Stimulated activated CD8-positive, alpha-beta memory T cell treated with anti-CD3 and anti-CD28 coated beads, Interleukin-7, amount 100 ng/mL, for 24 hours (primary cell): Measurements from ENCODE around the gene ZNF672.

Experiments
- DNase-seq: peaks from one replicate; pipeline ENCODE4 v3.0.0-alpha.2; 2020; ENCODE audit warnings: low read depth

ZNF672 gene

GRCh38 chr1:248890549-248891498 lies 52.8 kb downstream of the ZNF672 start:
- no peak for DNase-seq

GRCh38 chr1:248891758-248892157 lies 53.7 kb downstream of the ZNF672 start:
- no peak for DNase-seq

- DNase-seq: no peak
Observed at GRCh38 chr1:248892590-248892989, 54.6 kb downstream of the ZNF672 start.

- DNase-seq: no peak
Observed at GRCh38 chr1:248894837-248895236, 56.8 kb downstream of the ZNF672 start.

DNA sequence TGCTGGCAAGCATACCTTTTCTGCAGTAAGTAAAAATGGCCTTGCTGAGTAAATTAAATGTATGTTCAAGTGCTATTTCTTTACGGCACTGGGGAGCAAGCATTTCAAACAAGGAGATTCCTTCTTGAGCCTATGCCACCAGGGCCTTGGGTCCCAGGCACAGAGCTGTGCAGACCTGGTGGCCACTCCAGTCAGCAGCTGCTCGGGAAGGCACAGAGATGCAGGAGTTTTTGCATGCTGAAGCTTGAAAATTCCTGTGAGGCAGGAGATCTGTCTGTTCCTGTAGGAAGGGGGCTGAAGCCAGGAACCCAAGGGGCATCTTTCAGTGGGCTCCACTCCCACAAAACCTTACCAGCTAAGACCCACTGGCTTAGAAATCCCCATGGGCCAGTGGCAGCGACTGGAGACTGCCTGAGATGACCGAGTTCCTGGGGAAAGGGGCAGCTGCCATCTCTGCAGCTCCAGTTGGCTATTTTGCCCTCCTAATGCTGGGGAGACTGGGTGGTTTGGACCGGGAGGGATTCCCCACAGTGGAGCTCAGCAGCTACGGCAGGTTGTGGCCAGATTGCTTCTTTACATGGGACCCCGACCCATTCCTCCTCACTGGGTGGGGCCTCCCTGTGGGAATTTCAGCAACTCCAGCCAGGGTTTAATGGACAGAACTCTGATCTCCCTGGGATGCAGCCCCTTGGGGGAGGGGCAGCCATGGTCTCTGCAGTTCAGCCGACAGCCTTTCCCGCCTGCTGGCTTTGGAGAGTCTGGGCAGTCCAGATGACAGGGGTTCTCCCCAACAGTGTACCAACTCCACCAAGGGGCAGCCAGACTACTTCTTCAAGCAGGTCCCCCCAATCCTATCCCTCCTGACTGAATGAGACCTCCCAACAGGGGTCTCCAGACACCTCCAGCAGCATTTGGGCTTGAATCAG lies 59.7 kb downstream of the ZNF672 start:
- DNase-seq: no peak
